NCI-H2029 treated with DMSO at 0.1 percent for 48 hours (cell line): ENCODE results near the gene PLXND1.
A peak's percentile ranks its signal among the peaks of the same experiment; 100 is the strongest.

ENCODE experiments used
- DNase-seq: peaks from one replicate; lab custom pipeline; 2025; lab: John Stamatoyannopoulos, UW

PLXND1 gene

GRCh38 chr3:129583289-129583688 lies 23.2 kb downstream of the PLXND1 start:
- no peak for DNase-seq

GRCh38 chr3:129582799-129583198 lies 23.7 kb downstream of the PLXND1 start:
- DNase-seq: no peak

GRCh38 chr3:129581623-129582022 lies 24.9 kb downstream of the PLXND1 start:
- no peak for DNase-seq

GRCh38 chr3:129579991-129580390 lies 26.5 kb downstream of the PLXND1 start:
- no peak for DNase-seq

- DNase-seq: no peak
These were observed 28.3 kb downstream of the PLXND1 start for GRCh38 chr3:129577925-129578786.

GRCh38 chr3:129577366-129577765 lies 29.1 kb downstream of the PLXND1 start:
- no peak for DNase-seq

- DNase-seq: peak; percentile 46
These were observed 29.7 kb downstream of the PLXND1 start for GRCh38 chr3:129576514-129577352.

GRCh38 chr3:129575997-129576384 lies 30.5 kb downstream of the PLXND1 start:
- DNase-seq: no peak

GRCh38 chr3:129575233-129575996 lies 31.1 kb downstream of the PLXND1 start:
- DNase-seq: no peak

GRCh38 chr3:129574206-129574605 lies 32.3 kb downstream of the PLXND1 start:
- DNase-seq: no peak

- no peak for DNase-seq
These were observed 33.0 kb downstream of the PLXND1 start for GRCh38 chr3:129573493-129573892.

- DNase-seq: no peak
These were observed 33.9 kb downstream of the PLXND1 start for GRCh38 chr3:129572603-129573002.

- no peak for DNase-seq
These were observed 34.6 kb downstream of the PLXND1 start for GRCh38 chr3:129571605-129572547.

- DNase-seq: no peak
These were observed 36.6 kb downstream of the PLXND1 start for GRCh38 chr3:129569856-129570255.

- no peak for DNase-seq
These were observed 38.5 kb downstream of the PLXND1 start for GRCh38 chr3:129567939-129568338.

GRCh38 chr3:129567176-129567705 lies 39.2 kb downstream of the PLXND1 start:
- DNase-seq: no peak

- DNase-seq: no peak
These were observed 40.6 kb downstream of the PLXND1 start for GRCh38 chr3:129565902-129566301.

- DNase-seq: no peak
These were observed 41.4 kb downstream of the PLXND1 start for GRCh38 chr3:129564981-129565644.

- DNase-seq: no peak
These were observed 42.5 kb downstream of the PLXND1 start for GRCh38 chr3:129563850-129564535.

- no peak for DNase-seq
These were observed 43.1 kb downstream of the PLXND1 start for GRCh38 chr3:129563332-129563731.
